SK-N-SH treated with all-trans-retinoic acid at 6 μM for 48 hours (cell line): ENCODE measurements around the gene CSRNP3.

ENCODE experiments used
- ATAC-seq: fragments of 200-7000 bp; cut with Tn5 transposase; 3 replicates; pipeline ENCODE4 v1.9.1; 2020; ENCODE audit warnings: mild to moderate bottlenecking, moderate library complexity
- ARNTL ChIP-seq: fragments of 450-650 bp; formaldehyde crosslinking; IDR thresholded peaks from 2 replicates; pipeline ENCODE4 v1.5.0; 2020; ENCODE audit warnings: low read depth, mild to moderate bottlenecking, moderate library complexity, borderline replicate concordance
- BACH2 ChIP-seq: fragments of 250-450 bp; sonication (Bioruptor Pico); IDR thresholded peaks from 2 replicates; pipeline ENCODE4 v1.9.0; 2021; ENCODE audit warnings: mild to moderate bottlenecking, borderline replicate concordance
- CREB5 ChIP-seq: fragments of 250-450 bp; sonication (Bioruptor Pico); IDR thresholded peaks from 2 replicates; pipeline ENCODE4 v1.5.1; 2020; ENCODE audit warnings: low read depth, mild to moderate bottlenecking, moderate library complexity
- CSDC2 ChIP-seq: fragments of 250-450 bp; sonication (Bioruptor Pico); IDR thresholded peaks from 2 replicates; pipeline ENCODE4 v1.5.0; 2020; ENCODE audit warnings: mild to moderate bottlenecking, moderate library complexity
- CSRNP3 ChIP-seq: fragments of 250-450 bp; sonication (Bioruptor Pico); IDR thresholded peaks from 2 replicates; pipeline ENCODE4 v1.5.1; 2021; ENCODE audit warnings: mild to moderate bottlenecking, moderate library complexity
- ESRRG ChIP-seq: fragments of 250-450 bp; sonication (Bioruptor Pico); IDR thresholded peaks from 2 replicates; pipeline ENCODE4 v1.6.1; 2021; ENCODE audit warnings: mild to moderate bottlenecking
- GLIS3 ChIP-seq: fragments of 250-450 bp; sonication (Bioruptor Pico); IDR thresholded peaks from 2 replicates; pipeline ENCODE4 v1.5.0; 2020; ENCODE audit warnings: mild to moderate bottlenecking, moderate library complexity
- ISL1 ChIP-seq: fragments of 250-450 bp; sonication (Bioruptor Pico); IDR thresholded peaks from 2 replicates; pipeline ENCODE4 v2.1.2; 2022; ENCODE audit warnings: mild to moderate bottlenecking, moderate library complexity
- OSR1 ChIP-seq: fragments of 250-450 bp; sonication (Bioruptor Pico); IDR thresholded peaks from 2 replicates; pipeline ENCODE4 v1.8.0; 2022; ENCODE audit warnings: moderate library complexity, mild to moderate bottlenecking, inconsistent platforms
- PATZ1 ChIP-seq: fragments of 250-450 bp; sonication (Bioruptor Pico); IDR thresholded peaks from 2 replicates; pipeline ENCODE4 v1.8.0; 2020; ENCODE audit warnings: mild to moderate bottlenecking, moderate library complexity, borderline replicate concordance
- PPARA ChIP-seq: fragments of 250-450 bp; sonication (Bioruptor Pico); IDR thresholded peaks from 2 replicates; pipeline ENCODE4 v1.5.0; 2020; ENCODE audit warnings: mild to moderate bottlenecking, borderline replicate concordance
- SNAI2 ChIP-seq: fragments of 250-450 bp; sonication (Bioruptor Pico); IDR thresholded peaks from 2 replicates; pipeline ENCODE4 v1.5.0; 2020; ENCODE audit warnings: mild to moderate bottlenecking, moderate library complexity
- TCF4 ChIP-seq: fragments of 250-450 bp; sonication (Bioruptor Pico); IDR thresholded peaks from 2 replicates; pipeline ENCODE4 v1.8.0; 2021; ENCODE audit warnings: mild to moderate bottlenecking, moderate library complexity, borderline replicate concordance
- TOX ChIP-seq: fragments of 250-450 bp; sonication (Bioruptor Pico); IDR thresholded peaks from 2 replicates; pipeline ENCODE4 v1.8.0; 2021; ENCODE audit warnings: mild to moderate bottlenecking, moderate library complexity, borderline replicate concordance
- ZC3H10 ChIP-seq: fragments of 250-450 bp; sonication (Bioruptor Pico); IDR thresholded peaks from 2 replicates; pipeline ENCODE4 v1.5.1; 2021; ENCODE audit warnings: mild to moderate bottlenecking, moderate library complexity
- ZFP3 ChIP-seq: fragments of 250-450 bp; sonication (Bioruptor Pico); IDR thresholded peaks from 2 replicates; pipeline ENCODE4 v1.5.0; 2020; ENCODE audit warnings: mild to moderate bottlenecking, moderate library complexity
- ZFP30 ChIP-seq: fragments of 450-650 bp; formaldehyde crosslinking; IDR thresholded peaks from 2 replicates; pipeline ENCODE4 v1.5.0; 2022; ENCODE audit warnings: mild to moderate bottlenecking, moderate library complexity
- ZNF8 ChIP-seq: fragments of 450-650 bp; formaldehyde crosslinking; IDR thresholded peaks from 2 replicates; pipeline ENCODE4 v1.5.0; 2020; ENCODE audit warnings: mild to moderate bottlenecking, moderate library complexity
- TF ChIP-seq, protein P1 (sequence below): fragments of 250-450 bp; sonication (Bioruptor Pico); IDR thresholded peaks from 2 replicates; pipeline ENCODE4 v1.8.0; 2021; ENCODE audit warnings: low read depth, mild to moderate bottlenecking, moderate library complexity, borderline replicate concordance
- TF ChIP-seq, protein P2 (sequence below): fragments of 250-450 bp; sonication (Bioruptor Pico); IDR thresholded peaks from 2 replicates; pipeline ENCODE4 v1.5.0; 2020; ENCODE audit warnings: mild to moderate bottlenecking, moderate library complexity

CSRNP3 gene

GRCh38 chr2:165467921-165468320 is 1.6 kb upstream of the CSRNP3 start:
- no peak for ATAC-seq
- no peak for TF ChIP-seq ESRRG (CRISPR knock-in tag)
- no peak for TF ChIP-seq TOX (CRISPR knock-in tag)
- no peak for TF ChIP-seq OSR1 (CRISPR knock-in tag)
- no peak for TF ChIP-seq TCF4 (CRISPR knock-in tag)
- TF ChIP-seq PPARA = no peak
- TF ChIP-seq SNAI2 (CRISPR knock-in tag) = no peak
- no peak for TF ChIP-seq CREB5 (CRISPR knock-in tag)
- TF ChIP-seq CSRNP3 (CRISPR knock-in tag) = no peak
- no peak for TF ChIP-seq ZFP30
- no peak for TF ChIP-seq ZC3H10 (CRISPR knock-in tag)
- TF ChIP-seq ARNTL (CRISPR knock-in tag) = no peak
- TF ChIP-seq ZFP3 = no peak
- no peak for TF ChIP-seq CSDC2
- no peak for TF ChIP-seq GLIS3 (CRISPR knock-in tag)
- TF ChIP-seq, protein P1, sequence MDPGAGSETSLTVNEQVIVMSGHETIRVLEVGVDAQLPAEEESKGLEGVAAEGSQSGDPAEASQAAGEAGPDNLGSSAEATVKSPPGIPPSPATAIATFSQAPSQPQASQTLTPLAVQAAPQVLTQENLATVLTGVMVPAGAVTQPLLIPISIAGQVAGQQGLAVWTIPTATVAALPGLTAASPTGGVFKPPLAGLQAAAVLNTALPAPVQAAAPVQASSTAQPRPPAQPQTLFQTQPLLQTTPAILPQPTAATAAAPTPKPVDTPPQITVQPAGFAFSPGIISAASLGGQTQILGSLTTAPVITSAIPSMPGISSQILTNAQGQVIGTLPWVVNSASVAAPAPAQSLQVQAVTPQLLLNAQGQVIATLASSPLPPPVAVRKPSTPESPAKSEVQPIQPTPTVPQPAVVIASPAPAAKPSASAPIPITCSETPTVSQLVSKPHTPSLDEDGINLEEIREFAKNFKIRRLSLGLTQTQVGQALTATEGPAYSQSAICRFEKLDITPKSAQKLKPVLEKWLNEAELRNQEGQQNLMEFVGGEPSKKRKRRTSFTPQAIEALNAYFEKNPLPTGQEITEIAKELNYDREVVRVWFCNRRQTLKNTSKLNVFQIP (CRISPR knock-in tag) = no peak
- TF ChIP-seq ZNF8 = no peak
- no peak; the same call in 1 of the 2 replicates for TF ChIP-seq BACH2 (CRISPR knock-in tag)

DNA sequence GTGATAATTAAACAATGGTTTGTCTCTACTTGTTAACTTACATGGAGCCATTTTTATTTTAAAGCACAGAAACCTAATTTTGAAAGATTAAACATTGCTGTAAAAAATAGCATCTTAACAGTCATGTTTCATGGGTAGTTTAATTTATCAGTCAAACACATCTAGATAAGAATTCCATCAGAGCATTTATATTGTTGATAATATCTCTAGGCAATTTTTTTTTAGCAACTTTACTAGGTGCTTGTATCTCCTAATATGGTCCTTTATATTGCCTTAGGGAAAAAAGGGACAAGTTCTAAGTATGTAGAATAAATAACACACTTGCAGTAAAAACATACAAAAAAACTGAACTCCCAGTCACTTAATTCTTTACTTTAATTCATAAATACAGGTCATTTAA is 863 bp downstream of the CSRNP3 start:
- no peak for ATAC-seq

GRCh38 chr2:165471349-165471950 is 2.0 kb downstream of the CSRNP3 start:
- TF ChIP-seq CSRNP3 (CRISPR knock-in tag) (peak; percentile 40; the same call in 1 of the 2 replicates), PATZ1 (CRISPR knock-in tag) (no peak), ISL1 (peak; percentile 78), TCF4 (CRISPR knock-in tag) (peak; percentile 88), ARNTL (CRISPR knock-in tag) (0 out of 2 replicates have a peak, but pooled peaks have one; percentile 27), ZNF8 (peak; percentile 42), SNAI2 (CRISPR knock-in tag) (no peak), ZFP30 (no peak)
- TF ChIP-seq, protein P1 (CRISPR knock-in tag) = peak; percentile 37; the same call in 1 of the 2 replicates
- TF ChIP-seq, protein P2, sequence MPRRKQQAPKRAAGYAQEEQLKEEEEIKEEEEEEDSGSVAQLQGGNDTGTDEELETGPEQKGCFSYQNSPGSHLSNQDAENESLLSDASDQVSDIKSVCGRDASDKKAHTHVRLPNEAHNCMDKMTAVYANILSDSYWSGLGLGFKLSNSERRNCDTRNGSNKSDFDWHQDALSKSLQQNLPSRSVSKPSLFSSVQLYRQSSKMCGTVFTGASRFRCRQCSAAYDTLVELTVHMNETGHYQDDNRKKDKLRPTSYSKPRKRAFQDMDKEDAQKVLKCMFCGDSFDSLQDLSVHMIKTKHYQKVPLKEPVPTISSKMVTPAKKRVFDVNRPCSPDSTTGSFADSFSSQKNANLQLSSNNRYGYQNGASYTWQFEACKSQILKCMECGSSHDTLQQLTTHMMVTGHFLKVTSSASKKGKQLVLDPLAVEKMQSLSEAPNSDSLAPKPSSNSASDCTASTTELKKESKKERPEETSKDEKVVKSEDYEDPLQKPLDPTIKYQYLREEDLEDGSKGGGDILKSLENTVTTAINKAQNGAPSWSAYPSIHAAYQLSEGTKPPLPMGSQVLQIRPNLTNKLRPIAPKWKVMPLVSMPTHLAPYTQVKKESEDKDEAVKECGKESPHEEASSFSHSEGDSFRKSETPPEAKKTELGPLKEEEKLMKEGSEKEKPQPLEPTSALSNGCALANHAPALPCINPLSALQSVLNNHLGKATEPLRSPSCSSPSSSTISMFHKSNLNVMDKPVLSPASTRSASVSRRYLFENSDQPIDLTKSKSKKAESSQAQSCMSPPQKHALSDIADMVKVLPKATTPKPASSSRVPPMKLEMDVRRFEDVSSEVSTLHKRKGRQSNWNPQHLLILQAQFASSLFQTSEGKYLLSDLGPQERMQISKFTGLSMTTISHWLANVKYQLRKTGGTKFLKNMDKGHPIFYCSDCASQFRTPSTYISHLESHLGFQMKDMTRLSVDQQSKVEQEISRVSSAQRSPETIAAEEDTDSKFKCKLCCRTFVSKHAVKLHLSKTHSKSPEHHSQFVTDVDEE (CRISPR knock-in tag) = peak; percentile 93

More for the DNA sequence above, 863 bp downstream of the CSRNP3 start:
- no peak for TF ChIP-seq CSDC2
- TF ChIP-seq, all 23 proteins: peak for 0

More at GRCh38 chr2:165471349-165471950, 2.0 kb downstream of the CSRNP3 start:
- peak; percentile 57 for ATAC-seq
